ENCODE results near the gene SDF4. TPM values are rescaled to one million over a fixed set of nuclear protein-coding genes. Genes with fewer than 3 reads are reported as not detected.

SDF4 gene
- total RNA-seq, 1 donor from 2014 or later = 74.2 TPM

DNA sequence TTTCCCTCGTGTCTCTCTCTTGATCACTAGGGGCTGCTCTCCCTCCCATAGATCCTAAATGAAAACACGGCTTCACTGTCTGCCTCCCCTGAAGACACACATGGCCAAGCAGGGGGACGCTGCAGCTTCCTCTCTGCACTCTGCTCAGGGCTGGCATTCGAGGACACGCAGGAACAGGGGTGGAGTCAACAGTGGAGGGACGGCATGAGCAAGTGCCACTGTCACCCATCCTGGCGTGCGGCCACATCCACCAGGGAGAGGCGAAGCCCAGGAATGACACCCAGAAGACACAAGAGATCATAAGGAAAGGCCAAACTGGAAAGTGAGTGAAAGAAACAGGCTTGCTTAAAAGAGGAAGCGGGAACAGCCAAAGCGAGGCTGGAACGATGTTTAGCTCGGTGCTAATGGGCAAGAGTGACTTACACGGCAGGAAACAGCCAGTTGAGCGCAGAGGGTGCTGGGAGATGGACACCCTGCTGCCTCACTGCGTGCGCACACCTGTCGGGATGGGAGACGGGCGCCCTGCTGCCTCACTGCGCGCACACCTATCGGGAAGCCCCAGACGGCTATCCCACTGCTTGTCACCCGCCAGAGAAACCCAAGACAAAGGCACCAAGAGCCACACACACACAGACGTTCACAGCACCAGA is 28.3 kb upstream of the SDF4 start:
- peaks cover 0 to 60% of the 10 kb centered on the region in 2 donors for H3K36me3 ChIP-seq
- intact Hi-C loops (cut with DNase I) = no loop called here

DNA sequence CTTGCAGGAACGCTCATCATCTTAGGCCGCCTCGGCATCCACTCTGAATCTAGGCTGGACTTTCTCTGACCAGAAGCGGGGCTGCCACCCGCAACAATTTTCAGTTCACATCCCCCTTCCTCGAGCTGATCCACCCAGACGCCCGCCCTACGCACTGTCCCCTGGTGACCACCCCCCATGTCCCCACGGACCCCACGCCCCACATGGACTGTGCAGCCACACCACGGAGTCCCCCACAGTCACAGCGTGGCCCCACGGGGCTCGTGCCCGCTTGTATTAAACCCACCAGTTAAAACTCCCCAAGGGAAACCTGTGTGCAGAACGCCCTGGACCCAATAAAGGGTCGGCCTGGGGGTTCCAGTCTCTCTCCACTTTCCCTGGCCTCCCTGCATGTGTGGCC is 27.7 kb upstream of the SDF4 start:
- Histone ChIP-seq H3K4me1 (no peaks in the 10 kb centered on the region), H3K27ac (no peak overlapping the region), H3K27me3 (no peaks in the 10 kb centered on the region), H3K9me3 (no peaks in the 10 kb centered on the region), H3K4me3 (no peak overlapping the region), H3K36me3 (peaks cover 0 to 60% of the 10 kb centered on the region in 2 donors)
- intact Hi-C loops (cut with DNase I) = no loop called here
- TF ChIP-seq POLR2A (IDR thresholded peaks at IDR 0.05) (no peak), POLR2AphosphoS5 (IDR thresholded peaks at IDR 0.05; ENCODE audit: insufficient read depth in 1 of 2, low read depth in 1 of 2) (no peak)
- no peak for DNase-seq (ENCODE audit: extremely low spot score in 2 of 2)

More for the DNA sequence above, 28.3 kb upstream of the SDF4 start:
- H3K4me3 ChIP-seq = no peak overlapping the region
- no peak for DNase-seq (ENCODE audit: extremely low spot score in 2 of 2)
- no peaks in the 10 kb centered on the region for H3K4me1 ChIP-seq
- H3K27ac ChIP-seq = no peak overlapping the region
- TF ChIP-seq, protein P1, sequence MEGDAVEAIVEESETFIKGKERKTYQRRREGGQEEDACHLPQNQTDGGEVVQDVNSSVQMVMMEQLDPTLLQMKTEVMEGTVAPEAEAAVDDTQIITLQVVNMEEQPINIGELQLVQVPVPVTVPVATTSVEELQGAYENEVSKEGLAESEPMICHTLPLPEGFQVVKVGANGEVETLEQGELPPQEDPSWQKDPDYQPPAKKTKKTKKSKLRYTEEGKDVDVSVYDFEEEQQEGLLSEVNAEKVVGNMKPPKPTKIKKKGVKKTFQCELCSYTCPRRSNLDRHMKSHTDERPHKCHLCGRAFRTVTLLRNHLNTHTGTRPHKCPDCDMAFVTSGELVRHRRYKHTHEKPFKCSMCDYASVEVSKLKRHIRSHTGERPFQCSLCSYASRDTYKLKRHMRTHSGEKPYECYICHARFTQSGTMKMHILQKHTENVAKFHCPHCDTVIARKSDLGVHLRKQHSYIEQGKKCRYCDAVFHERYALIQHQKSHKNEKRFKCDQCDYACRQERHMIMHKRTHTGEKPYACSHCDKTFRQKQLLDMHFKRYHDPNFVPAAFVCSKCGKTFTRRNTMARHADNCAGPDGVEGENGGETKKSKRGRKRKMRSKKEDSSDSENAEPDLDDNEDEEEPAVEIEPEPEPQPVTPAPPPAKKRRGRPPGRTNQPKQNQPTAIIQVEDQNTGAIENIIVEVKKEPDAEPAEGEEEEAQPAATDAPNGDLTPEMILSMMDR (IDR thresholded peaks at IDR 0.05) = no peak
- no peak for TF ChIP-seq POLR2AphosphoS5 (IDR thresholded peaks at IDR 0.05; ENCODE audit: insufficient read depth in 1 of 2, low read depth in 1 of 2)
- TF ChIP-seq POLR2A (IDR thresholded peaks at IDR 0.05) = no peak
- H3K9me3 ChIP-seq = no peaks in the 10 kb centered on the region
- H3K27me3 ChIP-seq = no peaks in the 10 kb centered on the region

DNA sequence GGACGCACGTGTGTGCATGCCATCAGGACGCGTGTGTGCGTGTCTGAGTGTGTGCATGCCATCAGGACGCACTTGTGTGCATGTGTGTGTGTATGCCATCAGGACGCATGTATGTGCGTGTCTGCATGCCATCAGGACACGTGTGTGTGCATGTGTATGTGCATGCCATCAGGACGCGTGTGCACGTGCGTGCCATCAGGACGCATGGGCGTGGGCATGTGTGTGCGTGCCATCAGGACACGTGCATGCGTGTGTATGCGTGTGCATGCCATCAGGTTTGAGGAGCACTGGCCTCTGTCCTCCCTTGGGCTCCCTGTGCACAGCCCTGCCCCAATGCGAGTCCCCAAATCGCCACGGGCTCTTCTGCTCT is 27.3 kb upstream of the SDF4 start:
- Histone ChIP-seq H3K9me3 (no peaks in the 10 kb centered on the region), H3K4me1 (no peaks in the 10 kb centered on the region), H3K36me3 (peaks cover 0 to 61% of the 10 kb centered on the region in 2 donors), H3K4me3 (no peak overlapping the region), H3K27me3 (no peaks in the 10 kb centered on the region), H3K27ac (no peak overlapping the region)
- intact Hi-C loops (cut with DNase I) = no loop called here
- TF ChIP-seq POLR2AphosphoS5 (IDR thresholded peaks at IDR 0.05; ENCODE audit: insufficient read depth in 1 of 2, low read depth in 1 of 2) (no peak), POLR2A (IDR thresholded peaks at IDR 0.05) (no peak)
- TF ChIP-seq, protein P1 (IDR thresholded peaks at IDR 0.05) = no peak
- no peak for DNase-seq (ENCODE audit: extremely low spot score in 2 of 2)

DNA sequence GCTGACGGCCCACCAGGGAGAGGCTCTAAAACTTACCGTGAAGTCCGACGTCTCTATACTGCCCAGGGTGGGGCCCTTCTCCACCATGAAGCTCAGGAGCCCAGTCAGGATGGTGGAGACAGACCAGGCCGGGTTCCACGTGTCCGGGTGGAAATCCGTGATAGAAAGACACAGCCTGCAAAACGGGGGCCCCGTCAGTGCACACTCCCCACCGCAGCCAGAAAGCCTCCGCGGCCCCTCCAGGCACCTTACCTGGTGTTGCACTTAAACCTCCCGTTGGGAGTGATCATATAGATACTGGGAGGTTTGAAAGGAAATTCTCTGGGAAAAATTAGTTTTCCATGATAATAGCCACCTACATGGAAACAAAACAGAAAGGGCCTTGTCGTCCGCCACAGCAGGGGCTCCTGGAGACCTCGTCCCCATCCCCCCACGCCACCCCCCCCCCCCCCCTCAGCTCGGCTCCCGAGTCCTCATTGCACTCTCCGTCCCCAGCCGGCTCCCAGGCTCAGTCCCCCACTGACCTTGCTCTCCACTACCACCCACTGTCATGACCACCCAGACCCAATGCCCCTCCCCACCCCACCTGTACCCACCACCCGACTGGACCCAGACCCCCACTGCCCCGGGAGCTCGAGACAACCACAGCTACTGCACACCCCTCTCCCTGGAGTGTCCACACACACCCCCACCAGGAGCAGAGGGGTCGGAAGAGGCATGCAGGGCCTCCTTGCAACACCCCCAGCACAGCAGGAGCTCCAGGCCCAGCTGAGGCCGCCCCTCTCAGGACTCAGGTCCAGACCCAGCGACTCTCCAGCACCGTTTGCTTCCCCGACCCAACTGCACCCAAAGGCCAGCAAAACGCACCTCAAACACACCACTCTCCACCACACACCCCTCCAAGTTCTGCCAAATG is 25.4 kb upstream of the SDF4 start:
- intact Hi-C loops (cut with DNase I) = no loop called here
- TF ChIP-seq POLR2AphosphoS5 (IDR thresholded peaks at IDR 0.05; ENCODE audit: insufficient read depth in 1 of 2, low read depth in 1 of 2) = no peak
- no peak for TF ChIP-seq POLR2A (IDR thresholded peaks at IDR 0.05)
- TF ChIP-seq, protein P1 (IDR thresholded peaks at IDR 0.05) = no peak
- H3K27me3 ChIP-seq = no peaks in the 10 kb centered on the region
- no peak for DNase-seq (ENCODE audit: extremely low spot score in 2 of 2)
- peaks cover 0 to 53% of the 10 kb centered on the region in 2 donors for H3K36me3 ChIP-seq
- no peaks in the 10 kb centered on the region for H3K9me3 ChIP-seq
- H3K4me3 ChIP-seq = no peak overlapping the region
- no peak overlapping the region for H3K27ac ChIP-seq
- no peaks in the 10 kb centered on the region for H3K4me1 ChIP-seq

DNA sequence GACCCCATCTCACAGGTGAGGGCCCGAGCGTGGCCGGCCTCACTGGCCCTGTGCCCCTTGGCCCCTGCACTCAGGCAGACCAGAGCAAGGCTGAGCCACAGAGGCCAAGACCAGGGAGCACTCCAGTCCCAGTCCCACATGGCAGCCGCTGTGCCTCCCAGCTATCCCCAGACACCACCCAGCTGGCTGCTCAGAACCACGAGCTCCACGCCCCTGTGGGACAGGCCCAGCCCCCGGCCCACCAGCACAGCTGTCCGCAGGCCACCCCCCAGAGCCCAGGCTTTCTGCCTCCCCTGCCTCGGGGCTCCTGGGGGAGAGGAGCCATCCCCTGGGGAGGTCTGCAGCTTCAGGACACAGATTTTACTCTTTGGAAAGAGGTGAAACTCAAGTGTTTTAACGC is 23.8 kb upstream of the SDF4 start:
- Histone ChIP-seq H3K27me3 (no peaks in the 10 kb centered on the region), H3K36me3 (peaks cover 0 to 46% of the 10 kb centered on the region in 2 donors), H3K4me3 (no peak overlapping the region), H3K4me1 (no peaks in the 10 kb centered on the region), H3K27ac (no peak overlapping the region), H3K9me3 (no peaks in the 10 kb centered on the region)
- DNase-seq (ENCODE audit: extremely low spot score in 2 of 2) = no peak
- TF ChIP-seq, protein P1 (IDR thresholded peaks at IDR 0.05) = no peak
- TF ChIP-seq POLR2AphosphoS5 (IDR thresholded peaks at IDR 0.05; ENCODE audit: insufficient read depth in 1 of 2, low read depth in 1 of 2) = no peak
- TF ChIP-seq POLR2A (IDR thresholded peaks at IDR 0.05) = no peak
- intact Hi-C loops (cut with DNase I) = no loop called here

All from vagina (tissue), 2 donors.